Heart left ventricle (tissue), 16 donors: ENCODE measurements around the gene GJA9. TPM values are rescaled to one million over a fixed set of nuclear protein-coding genes. Genes with fewer than 3 reads are reported as not detected.

Experiments used
- ATAC-seq, 4 donors: fragments of 200-7000 bp; cut with Tn5 transposase; one replicate each; pipeline ENCODE4 v1.9.1; 2020 to 2022; ENCODE audit warnings: moderate library complexity in 4 of 4, mild to moderate bottlenecking in 3 of 4, moderate number of reproducible peaks in 1 of 4
- DNase-seq, 5 donors: peaks; one replicate each; pipeline ENCODE4 v3.0.0-alpha.2; 2020
- H3K27ac ChIP-seq, 12 donors: fragments of 200-600 bp; sonication (generic) in 4 of 12; one replicate each; pipeline versions ENCODE4 v1.5.0 to v1.8.0; 2016 to 2022; ENCODE audit warnings: mild to moderate bottlenecking in 2 of 12
- H3K27me3 ChIP-seq, 9 donors: fragments of 200-600 bp; sonication (generic) in 2 of 9; one replicate each; pipeline versions ENCODE4 v1.5.1 to v1.8.0; 2016 to 2022; ENCODE audit warnings: mild to moderate bottlenecking in 3 of 9
- H3K36me3 ChIP-seq, 9 donors: fragments of 200-600 bp; sonication (generic) in 2 of 9; one replicate each; pipeline versions ENCODE4 v1.5.0 to v1.8.0; 2018 to 2022; ENCODE audit warnings: mild to moderate bottlenecking in 2 of 9
- H3K4me1 ChIP-seq, 12 donors: fragments of 200-600 bp; sonication (generic) in 4 of 12; one replicate each; pipeline versions ENCODE4 v1.5.0 to v1.8.0; 2016 to 2022; ENCODE audit warnings: mild to moderate bottlenecking in 3 of 12
- H3K4me3 ChIP-seq, 12 donors: fragments of 200-600 bp; sonication (generic) in 4 of 12; one replicate each; pipeline versions ENCODE4 v1.5.0 to v1.8.0; 2017 to 2022; ENCODE audit warnings: mild to moderate bottlenecking in 9 of 12, moderate library complexity in 4 of 12
- H3K9me3 ChIP-seq, 12 donors: fragments of 200-600 bp; sonication (generic) in 4 of 12; one replicate each; pipeline versions ENCODE4 v1.5.0 to v1.8.0; 2016 to 2022; ENCODE audit warnings: mild to moderate bottlenecking in 1 of 12
- CTCF ChIP-seq, 12 donors: fragments of 200-600 bp; sonication (generic) in 4 of 12; IDR thresholded peaks; one replicate each; pipeline versions ENCODE4 v1.5.0 to v1.8.0; 2018 to 2022; ENCODE audit warnings: antibody characterized with exemption in 12 of 12, mild to moderate bottlenecking in 5 of 12
- POLR2A ChIP-seq, 2 donors: fragments of 450-650 bp; IDR thresholded peaks; one replicate each; pipeline ENCODE4 v1.6.1; 2017; ENCODE audit warnings: antibody characterized with exemption in 2 of 2, mild to moderate bottlenecking in 2 of 2, moderate library complexity in 2 of 2
- WGBS, 4 donors: extraction: QIAGEN DNeasy Blood & Tissue Kit in 2 of 4; methylation state at CpG; one replicate each; pipeline versions ENCODE4 v1.1.5 to v1.1.7; 2013 to 2018; 5-methylcytosine and 5-hydroxymethylcytosine counted together
- intact Hi-C, 10 donors: fragments of 100-400 bp; cut with DNase I; formaldehyde crosslinking; loops; one replicate each; pipeline versions ENCODE4 v1.11.1 to v1.14.2; 2022
- polyA plus RNA-seq, 2 donors: library from polyadenylated mRNA; stranded (reverse); fragments of 200-250 nt; gene quantifications; one replicate each; pipeline ENCODE4 v1.2.3, GENCODE V29; 2013
- total RNA-seq, 9 donors: library from RNA; depleted of rRNA in 2 of 9; stranded (reverse); fragments of >200 nt in 2 of 9; fragmentation: NEBNext Ultra II Directional in 3 of 9; extraction: Animal tissue kit (Norgen Biotek cat#: 25700) in 3 of 9; gene quantifications; one replicate each; pipeline versions ENCODE4 v1.1.0 to v1.2.4, GENCODE V29; 2016 to 2023
- donor health status: ischemic (EF 13 %, LVEDD 7.1; RV severe dilation, severe dysfunction).
- donor health status: healthy with polysubstance abuse.
- donor health status: DM: no; HTN: yes; CAD: no.
- donor health status: DM: no; HTN: no; CAD: no.
- donor health status: ischemic (EF 25% LVEDD 6.9; RV normal size, moderate dysfunction).
- donor health status: ischemic (EF 25% LVEDD 5.7; RV mildly dilated, moderate dysfunction).
- donor health status: healthy.
- donor health status: DM: yes; HTN: yes; CAD: no.
- donor health status: ischemic (EF 35%, LVEDD 5.7; RV mildly dilated, moderate dysfunction).
- donor health status: nonischemic (EF 11% LVEDD 7.7; RV severe dilation, severe dysfunction).
- donor health status: DM: yes; HTN: yes; CAD: no.
- donor health status: PGD.
- donor health status: ischemic (EF 29% LVEDD 5.4; RV normal size, mild dysfunction).
- donor health status: nonischemic (EF 23%, LVEDD 6.1; RV moderate dilation, normal function).

Gene GJA9
- total and polyA plus RNA-seq, 11 donors = 0.11 TPM; not detected in 10

DNA sequence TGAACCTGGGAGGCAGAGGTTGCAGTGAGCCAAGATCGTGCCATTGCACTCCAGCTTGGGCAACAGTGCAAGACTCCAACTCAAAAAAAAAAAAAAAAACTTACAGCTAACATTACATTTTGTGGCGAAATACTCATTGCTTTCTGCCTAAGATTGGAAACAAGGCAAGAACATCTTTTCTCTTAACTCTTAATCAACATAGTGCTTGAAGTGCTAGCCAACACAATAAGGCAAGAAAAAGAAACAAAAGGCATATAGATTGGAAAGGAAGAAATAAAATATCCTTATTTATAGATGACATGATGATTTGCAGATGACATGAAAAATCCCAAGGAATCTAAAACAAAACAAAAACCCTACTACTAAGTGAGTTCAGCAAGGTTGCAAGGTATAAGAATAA lies 24.6 kb upstream of the GJA9 start:
- peaks cover 0 to 18% (median 5%) of the 10 kb centered on the region in 12 donors for H3K9me3 ChIP-seq
- WGBS, 4 donors = 76 to 98% (median 95%) methylated on average over 2 of the region's 2 CpGs
- no peak for DNase-seq
- intact Hi-C loops = no loop called here
- no peaks in the 10 kb centered on the region for H3K36me3 ChIP-seq
- no peaks in the 10 kb centered on the region for H3K4me1 ChIP-seq
- TF ChIP-seq POLR2A (IDR thresholded peaks at IDR 0.05) = no peak
- no peak for TF ChIP-seq CTCF (IDR thresholded peaks at IDR 0.05)
- no peak for ATAC-seq
- H3K27me3 ChIP-seq = no peaks in the 10 kb centered on the region
- H3K27ac ChIP-seq = no peak overlapping the region
- no peak overlapping the region for H3K4me3 ChIP-seq

DNA sequence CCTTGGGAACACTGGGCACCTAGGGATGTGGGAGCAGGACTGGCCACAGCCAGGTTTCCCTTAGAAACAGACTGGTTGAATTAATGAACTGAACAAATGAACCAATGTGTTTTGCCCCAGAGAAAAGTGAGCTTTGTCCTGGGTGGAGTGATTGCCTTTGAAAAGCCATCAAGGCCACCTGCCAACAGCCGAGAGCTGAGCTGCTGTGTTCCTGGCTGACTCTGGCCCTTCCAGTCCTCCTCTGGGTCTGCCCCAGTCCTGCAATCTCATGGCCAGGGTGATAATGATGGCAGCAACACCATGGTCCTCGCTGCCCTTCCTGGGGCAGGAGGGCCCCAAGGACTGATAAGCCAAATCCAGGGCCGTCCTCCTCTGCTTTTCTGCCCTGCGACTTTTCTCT lies 18.2 kb upstream of the GJA9 start:
- peak in 3 of 5 donors; percentile 10 to 46 (median 25) for DNase-seq
- no peak for TF ChIP-seq CTCF (IDR thresholded peaks at IDR 0.05)
- TF ChIP-seq POLR2A (IDR thresholded peaks at IDR 0.05) = no peak
- ATAC-seq = peak; percentile 56 to 86 (median 78)
- H3K9me3 ChIP-seq = no peaks in the 10 kb centered on the region
- no peaks in the 10 kb centered on the region for H3K27me3 ChIP-seq
- no peak overlapping the region for H3K4me3 ChIP-seq
- WGBS, 4 donors = 46 to 57% (median 52%) methylated on average over 4 of the region's 4 CpGs
- peak overlapping the region in 2 of 12 donors; percentile 3 to 29 for H3K27ac ChIP-seq
- no peaks in the 10 kb centered on the region for H3K36me3 ChIP-seq
- H3K4me1 ChIP-seq = peaks cover 0 to 10% (median 0%) of the 10 kb centered on the region in 12 donors
- intact Hi-C loops = no loop called here

- TF ChIP-seq POLR2A (IDR thresholded peaks at IDR 0.05) (no peak), CTCF (IDR thresholded peaks at IDR 0.05) (no peak)
- Histone ChIP-seq H3K36me3 (no peaks in the 10 kb centered on the region), H3K4me1 (peaks cover 0 to 10% (median 0%) of the 10 kb centered on the region in 12 donors), H3K27me3 (no peaks in the 10 kb centered on the region), H3K4me3 (no peak overlapping the region), H3K27ac (no peak overlapping the region), H3K9me3 (no peaks in the 10 kb centered on the region)
- ATAC-seq (no peak), DNase-seq (no peak)
- intact Hi-C loops = no loop called here
These were observed 17.4 kb upstream of the GJA9 start for GRCh38 chr1:38898653-38899230.

- TF ChIP-seq POLR2A (IDR thresholded peaks at IDR 0.05) (no peak), CTCF (IDR thresholded peaks at IDR 0.05) (no peak)
- H3K36me3 ChIP-seq = peaks cover 0 to 2% (median 0%) of the 10 kb centered on the region in 9 donors
- no peak for ATAC-seq
These were observed 14.8 kb upstream of the GJA9 start for GRCh38 chr1:38896169-38896568.

More at GRCh38 chr1:38896169-38896568, 14.8 kb upstream of the GJA9 start:
- H3K9me3 ChIP-seq = no peaks in the 10 kb centered on the region
- no peak overlapping the region for H3K27ac ChIP-seq
- intact Hi-C loops = no loop called here
- DNase-seq = no peak
- 89 to 94% (median 93%) methylated on average over 2 of the region's 2 CpGs for WGBS, 4 donors
- peaks cover 0 to 10% (median 0%) of the 10 kb centered on the region in 12 donors for H3K4me1 ChIP-seq
- no peak overlapping the region for H3K4me3 ChIP-seq
- no peaks in the 10 kb centered on the region for H3K27me3 ChIP-seq
